NCI-H1048 (cell line): Measurements from ENCODE around the gene POU2F2.
"Not testable (repeated sequence)": the region's sequence is repeated elsewhere in the genome, so short reads cannot be mapped to it uniquely, and the experiment has no call there.

Source experiments
- DNase-seq: peaks from one replicate; lab custom pipeline; 2025; lab: John Stamatoyannopoulos, UW

POU2F2 gene

DNA sequence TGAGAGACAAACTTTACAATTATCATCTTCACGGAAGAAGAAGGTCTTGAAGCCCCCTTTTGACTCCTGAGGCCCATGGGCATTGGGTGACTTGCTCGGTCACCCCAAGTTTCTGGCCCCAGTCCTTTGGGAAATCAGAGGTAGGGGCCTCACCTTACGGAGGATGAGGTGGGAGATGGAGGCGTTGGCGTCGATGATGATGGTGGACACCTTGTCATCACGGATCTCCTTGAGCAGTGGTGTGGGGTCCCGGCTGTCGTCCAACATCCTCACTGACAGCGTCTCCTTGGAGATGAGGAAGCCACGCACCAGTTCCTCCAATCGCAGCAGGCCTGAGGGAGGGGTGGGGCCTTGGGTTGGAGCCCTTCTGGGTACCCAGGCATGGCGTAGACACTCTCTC, 73.0 kb downstream of the POU2F2 start:
- DNase-seq: no peak

DNA sequence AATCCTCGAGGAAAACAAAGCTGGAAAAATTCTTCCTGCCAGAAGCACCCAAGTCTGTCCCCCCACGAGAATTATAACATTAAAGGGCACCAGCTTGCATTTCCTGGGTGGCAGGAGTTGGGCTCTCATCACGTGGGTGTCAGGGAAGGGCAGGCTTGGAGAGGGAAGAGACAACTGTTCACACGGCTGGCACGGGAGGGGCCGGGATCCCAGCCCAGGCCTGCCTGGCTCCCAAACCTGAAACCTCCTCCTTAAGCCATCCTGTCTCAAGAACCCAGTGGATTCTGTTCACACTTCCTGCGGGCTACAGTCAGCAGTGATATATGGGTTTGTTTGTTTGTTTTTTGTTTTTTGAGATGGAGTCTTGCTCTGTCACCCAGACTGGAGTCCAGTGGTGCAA, 74.4 kb downstream of the POU2F2 start:
- DNase-seq: no peak

DNA sequence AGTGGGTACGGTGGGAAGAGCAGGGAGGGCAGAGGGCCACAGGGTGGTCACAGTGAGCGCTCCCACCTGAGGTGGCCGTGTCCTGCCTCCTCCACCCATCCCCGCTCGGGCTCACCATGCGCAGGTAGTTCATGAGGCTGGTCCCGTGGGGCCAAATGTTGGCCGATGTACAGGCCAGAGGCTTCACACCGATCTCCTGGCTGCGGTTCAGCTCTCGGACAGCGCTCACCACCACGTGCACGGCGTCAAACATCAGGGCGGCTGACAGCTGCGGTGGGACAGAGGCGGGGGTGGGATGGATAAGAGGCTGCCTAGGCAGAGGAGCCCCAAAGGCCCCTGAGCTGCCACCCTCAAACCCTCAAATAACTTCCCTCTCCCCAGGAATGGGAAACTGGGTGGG, 78.0 kb downstream of the POU2F2 start:
- DNase-seq: no peak

DNA sequence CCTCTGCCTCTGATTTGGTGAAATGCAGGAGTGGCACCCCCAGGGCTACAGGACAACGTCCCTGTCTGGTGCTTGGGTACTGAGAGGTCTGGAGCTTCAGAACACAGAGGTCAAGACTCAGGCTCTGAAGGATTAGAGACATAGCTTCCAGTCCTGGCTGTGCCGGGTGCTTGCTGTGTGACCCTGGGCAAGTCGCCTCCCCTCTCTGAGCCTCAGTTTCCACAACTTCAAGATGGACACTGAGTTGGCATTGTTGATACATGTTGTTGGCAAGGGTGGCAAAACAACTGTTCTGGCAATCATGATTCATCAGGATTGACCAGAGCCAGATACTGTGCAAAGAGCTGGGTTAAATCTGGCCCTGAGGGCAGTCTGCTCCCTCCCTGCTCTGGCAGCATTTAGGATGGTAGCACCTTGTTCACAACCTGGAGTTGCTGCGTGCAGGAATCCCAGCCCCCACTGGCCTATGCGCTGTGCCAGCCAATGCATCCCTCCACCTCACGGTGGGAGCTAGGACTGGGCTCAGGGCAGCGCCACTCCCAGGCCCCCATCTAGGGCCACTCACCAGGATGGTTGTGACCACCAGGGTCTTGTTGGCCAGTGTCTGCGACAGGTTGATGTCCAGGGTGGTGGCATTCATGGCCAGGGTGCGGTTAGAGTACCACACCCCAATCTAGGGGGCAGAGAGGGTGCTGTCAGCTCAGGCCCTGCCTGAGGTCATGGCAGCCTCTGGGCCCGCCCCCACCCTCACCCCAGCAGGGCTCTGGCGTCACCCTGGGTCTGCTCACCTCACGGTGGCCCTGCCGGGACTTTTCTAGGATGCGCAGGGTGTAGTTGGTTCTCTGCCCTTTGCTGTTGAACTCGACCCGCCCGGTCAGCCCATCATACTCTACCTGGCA, 79.0 kb downstream of the POU2F2 start:
- no peak for DNase-seq

DNA sequence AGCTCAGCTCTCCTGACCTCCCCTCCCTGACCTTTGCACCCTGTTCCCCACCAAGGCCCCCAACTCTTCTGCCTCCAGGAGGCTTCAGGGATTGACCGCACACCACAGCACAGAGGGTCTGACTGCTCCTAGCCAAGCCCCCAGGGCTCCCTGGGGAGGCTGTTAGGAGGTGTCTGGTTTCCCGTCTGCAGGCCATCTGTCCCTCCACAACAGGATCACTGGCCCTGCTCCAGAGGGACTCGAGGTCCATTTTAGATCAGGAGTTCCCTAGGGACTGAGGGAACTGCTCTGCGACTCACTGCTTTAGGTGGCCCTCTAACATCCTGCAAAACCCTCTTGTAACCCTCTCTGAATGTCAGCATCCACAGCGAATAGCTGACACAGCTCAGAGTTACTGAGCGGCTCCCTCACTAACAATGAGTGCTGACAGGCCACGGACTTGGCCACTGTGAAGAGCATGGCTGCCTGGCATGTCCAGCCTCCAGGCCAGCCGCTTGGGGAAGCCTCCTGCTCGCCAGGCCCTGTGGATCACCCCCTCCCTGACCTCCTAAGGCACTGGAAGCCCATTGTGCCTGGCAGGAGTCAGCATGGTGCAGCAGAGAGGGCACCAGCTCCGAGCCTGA, 79.9 kb downstream of the POU2F2 start:
- DNase-seq: no peak

DNA sequence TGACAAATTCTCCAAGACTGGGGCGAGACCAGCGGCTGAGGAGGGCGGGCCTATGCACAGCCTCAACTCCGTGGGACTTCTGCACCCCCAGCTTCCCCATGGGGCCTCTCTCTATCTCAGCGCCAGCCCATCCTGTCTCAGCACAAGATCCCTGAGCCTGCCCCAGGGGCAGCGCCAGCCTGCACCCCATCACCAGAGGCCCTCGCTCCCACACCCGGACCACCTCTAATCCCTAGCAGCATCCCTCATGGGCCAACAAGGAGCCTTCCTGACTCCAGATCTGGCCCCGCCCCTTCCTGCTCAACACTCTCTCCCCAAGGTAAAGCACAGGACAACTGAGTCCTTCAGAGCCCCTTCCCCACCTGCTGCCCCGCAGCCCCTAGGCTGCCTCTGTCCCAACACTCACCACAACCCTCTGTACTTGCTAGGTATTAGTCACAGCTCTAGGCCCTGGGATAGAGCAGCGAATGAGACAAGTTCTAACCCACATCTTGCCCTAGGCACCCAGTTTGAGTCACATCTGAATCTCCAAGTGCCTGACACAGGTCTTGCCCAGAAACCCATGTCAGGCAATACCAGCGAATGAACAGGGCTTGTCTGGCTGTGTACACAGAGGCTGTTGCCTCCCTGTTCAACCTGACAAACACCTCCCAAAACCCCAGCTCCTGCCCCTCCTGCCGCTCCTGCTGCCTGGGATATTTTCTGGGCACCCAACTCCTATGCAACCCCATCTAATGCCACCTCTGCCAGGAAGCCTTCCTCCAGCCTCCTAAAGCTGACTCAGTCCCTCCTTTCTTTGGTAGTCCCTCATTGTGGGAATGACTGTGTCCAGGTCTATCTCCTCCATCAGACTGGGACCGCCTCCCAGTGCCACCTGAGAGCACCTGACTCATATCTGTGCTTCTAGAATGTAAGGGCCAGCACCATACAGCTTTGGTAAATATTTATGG, 80.8 kb downstream of the POU2F2 start:
- no peak for DNase-seq

DNA sequence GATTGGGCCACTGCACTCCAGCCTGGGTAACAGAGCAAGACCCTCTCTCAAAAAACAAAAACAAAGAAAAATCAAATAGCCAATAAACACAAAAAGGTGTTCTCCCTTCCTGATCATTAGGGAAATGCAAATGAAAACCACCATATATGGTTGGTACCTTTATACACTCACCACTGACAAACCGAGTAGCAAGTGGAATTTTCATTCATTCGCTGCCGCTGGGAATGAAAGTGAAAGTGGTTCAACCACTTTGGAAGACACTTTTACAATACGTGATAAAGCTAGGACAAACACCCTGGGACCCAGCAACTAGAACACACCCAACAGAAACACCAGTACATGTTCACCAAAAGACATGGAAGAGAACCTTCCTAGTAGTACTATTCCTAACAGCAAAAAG, 83.3 kb downstream of the POU2F2 start:
- DNase-seq: no peak

DNA sequence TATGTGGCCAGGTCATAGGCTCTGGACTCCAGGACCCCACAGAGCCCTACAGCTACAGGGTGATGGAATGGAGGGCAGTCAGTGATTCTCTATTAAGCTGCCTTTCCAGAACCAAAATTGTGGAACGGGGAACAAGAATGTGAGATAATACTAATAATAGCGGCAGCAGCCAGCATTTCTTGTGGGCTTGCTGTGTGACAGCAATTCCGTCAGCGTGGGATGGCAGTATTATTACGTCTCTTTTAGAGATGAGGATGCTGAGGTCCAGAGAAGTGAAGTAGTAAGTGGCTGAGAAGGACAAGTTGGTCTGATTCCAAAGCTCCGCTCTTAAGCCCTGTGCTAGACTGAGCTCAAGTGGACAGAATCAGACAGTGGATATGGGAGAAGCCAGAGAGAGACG, 86.7 kb downstream of the POU2F2 start:
- no peak for DNase-seq

DNA sequence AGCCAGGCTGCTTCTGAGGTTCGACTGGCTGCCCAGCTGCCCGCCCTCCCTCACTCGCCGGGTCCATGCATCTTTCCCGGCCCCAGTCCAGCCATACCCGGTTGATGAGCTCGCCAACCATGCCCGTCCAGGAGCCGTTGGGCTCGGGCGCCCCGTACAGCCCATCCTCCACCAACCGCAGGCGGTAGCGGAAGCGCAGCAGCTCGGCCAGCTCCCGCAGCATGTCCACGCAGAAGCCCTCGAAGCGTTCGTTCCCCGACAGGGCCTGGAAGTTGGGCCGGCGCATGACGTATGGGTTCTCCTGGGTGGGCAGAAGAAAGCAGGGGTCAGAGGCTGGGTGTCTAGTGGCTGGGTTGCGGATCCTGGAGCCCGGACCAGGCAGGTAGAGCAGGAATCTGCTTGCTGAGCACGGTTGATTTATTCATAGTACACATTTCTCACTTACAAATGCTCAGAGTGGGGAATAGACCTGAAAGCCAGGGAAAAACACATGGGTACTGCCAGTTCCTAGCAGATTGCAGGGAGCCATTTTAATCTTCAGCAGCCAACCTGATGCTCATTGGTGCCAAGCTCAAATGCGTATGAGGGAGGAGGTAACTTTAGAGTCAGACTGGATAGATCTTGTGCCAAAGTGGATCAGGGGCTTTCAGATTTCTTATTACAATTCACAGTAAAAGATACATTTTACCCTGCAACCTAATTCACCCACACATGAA, 89.6 kb downstream of the POU2F2 start:
- no peak for DNase-seq

DNA sequence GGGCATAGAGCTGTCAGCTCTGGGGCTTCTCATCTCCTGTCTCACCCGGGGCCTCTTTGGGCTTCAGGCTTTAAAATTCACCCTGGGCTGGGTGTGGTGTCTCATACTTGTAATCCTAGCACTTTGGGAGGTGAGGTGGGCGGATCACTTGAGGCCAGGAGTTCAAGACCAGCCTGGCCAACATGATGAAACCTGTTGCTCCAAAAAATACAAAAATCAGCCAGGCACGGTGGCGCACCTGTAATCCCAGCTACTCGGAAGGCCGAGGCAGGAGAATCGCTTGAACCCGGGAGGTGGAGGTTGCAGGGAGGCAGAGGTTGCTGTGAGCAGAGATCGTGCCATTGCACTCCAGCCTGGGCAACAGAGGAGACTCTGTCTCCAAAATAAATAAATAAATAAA, 91.8 kb downstream of the POU2F2 start:
- DNase-seq: not testable (repeated sequence)

DNA sequence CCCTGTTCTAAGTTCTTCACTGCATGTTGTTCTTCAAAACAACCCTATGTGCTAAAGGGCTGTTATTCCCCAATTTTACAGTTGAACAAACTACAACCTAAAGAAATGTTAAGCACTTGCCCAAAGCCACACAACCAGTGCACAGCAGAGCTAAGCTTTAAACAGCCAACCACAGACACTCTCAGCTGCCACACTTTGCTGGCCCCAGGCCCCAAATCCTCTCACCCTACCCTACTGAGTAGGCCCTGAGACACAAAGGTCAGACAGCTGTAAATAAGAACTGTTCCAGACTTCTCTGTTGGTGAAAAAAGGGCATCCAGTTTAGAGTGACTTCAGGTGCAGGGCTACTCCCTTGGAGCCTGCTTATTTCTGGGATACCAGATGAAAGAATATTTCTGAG, 92.2 kb downstream of the POU2F2 start:
- no peak for DNase-seq

DNA sequence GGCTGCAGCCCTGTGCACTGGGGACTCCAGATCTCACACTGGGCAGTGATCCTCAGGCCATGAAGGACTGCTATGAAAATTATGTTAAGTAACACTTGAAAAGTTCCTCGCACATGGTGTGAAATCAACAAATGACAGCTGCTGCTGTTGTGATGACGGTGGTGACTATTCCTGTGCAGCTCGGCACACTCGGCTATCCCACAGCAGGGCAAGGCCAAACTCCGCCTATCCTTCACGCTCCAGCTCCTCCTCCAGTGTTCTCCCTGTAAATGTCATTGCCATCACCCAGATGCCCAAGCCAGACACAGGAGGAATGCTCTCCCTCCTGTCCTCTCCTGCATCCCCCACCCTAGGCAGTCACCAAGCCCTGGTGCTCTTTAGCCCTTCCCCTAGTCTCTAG, 93.6 kb downstream of the POU2F2 start:
- DNase-seq: no peak

DNA sequence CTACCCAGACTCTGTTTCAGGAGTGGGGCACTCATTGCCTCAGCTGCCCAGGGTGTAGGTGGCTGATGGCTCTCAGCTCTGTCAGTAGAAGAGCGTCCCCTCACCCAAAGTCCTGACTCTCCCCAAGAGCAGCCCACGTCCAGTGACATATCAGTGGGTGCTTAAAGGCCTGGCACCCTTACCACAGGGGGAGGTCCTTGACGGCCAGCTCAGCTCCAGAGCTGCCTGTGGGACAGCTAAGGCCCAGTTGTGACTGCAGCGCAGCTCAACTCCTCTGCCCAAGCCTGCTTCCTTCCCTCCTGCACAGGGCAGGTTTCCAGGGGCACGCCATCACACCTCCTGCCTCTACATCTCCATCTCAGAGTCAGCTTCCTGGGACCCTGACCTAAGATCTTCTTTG, 94.6 kb downstream of the POU2F2 start:
- DNase-seq: no peak
